HCEC 1CT (cell line): ENCODE measurements around the gene COLGALT1.
A peak's percentile ranks its signal among the peaks of the same experiment; 100 is the strongest.
"Not testable (repeated sequence)": the region's sequence is repeated elsewhere in the genome, so short reads cannot be mapped to it uniquely, and the experiment has no call there.

ENCODE experiments used
- DNase-seq: peaks from one replicate; pipeline ENCODE4 v3.0.0-alpha.2; 2017

Gene COLGALT1

DNA sequence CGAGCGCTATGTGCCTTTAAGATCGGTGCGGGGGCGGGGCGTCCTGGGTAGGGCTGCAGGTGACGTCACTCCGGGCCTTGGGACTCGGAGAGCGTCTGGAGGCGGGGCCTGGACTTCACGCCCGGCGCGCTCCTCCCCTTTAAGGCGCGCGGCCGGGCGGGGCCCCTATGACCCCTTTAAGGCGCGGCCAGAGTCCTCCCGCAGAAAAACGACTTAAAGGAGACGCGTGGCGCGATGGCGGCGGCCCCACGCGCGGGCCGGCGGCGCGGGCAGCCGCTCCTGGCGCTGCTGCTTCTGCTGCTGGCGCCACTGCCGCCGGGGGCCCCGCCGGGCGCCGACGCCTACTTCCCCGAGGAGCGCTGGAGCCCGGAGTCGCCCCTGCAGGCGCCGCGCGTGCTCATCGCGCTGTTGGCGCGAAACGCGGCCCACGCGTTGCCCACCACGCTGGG is at the start of gene COLGALT1:
Gene COLGALT1, plus strand, starts transcription at position 170 of the 449 bp plus-strand sequence. Its CDS starts 65 bp downstream, at position 235.
- DNase-seq, result peak; percentile 98

DNA sequence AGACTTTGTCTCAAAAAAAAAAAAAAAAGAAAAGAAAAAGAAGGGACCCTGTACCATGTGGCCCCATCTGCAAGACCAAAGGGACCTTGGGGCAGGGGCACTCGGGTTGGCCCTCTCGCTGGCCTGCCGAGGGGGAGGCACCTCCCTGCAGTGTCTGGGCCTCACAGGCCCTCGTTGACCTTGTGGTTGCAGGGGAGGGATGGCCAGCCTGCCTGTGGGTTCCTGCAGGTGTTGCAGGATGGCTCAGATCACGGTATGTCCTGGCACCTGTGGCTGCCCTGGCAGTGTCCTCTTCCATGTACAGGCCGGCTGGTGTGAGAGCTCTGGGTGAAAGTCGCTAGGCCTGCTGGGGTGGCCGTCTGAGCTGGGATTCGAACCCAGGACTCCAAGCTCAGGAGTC is 48.7 kb upstream of the COLGALT1 start:
- DNase-seq, result no peak

- not testable (repeated sequence) for DNase-seq
Measured at GRCh38 chr19:17508558-17508933, 46.9 kb upstream of the COLGALT1 start.

DNA sequence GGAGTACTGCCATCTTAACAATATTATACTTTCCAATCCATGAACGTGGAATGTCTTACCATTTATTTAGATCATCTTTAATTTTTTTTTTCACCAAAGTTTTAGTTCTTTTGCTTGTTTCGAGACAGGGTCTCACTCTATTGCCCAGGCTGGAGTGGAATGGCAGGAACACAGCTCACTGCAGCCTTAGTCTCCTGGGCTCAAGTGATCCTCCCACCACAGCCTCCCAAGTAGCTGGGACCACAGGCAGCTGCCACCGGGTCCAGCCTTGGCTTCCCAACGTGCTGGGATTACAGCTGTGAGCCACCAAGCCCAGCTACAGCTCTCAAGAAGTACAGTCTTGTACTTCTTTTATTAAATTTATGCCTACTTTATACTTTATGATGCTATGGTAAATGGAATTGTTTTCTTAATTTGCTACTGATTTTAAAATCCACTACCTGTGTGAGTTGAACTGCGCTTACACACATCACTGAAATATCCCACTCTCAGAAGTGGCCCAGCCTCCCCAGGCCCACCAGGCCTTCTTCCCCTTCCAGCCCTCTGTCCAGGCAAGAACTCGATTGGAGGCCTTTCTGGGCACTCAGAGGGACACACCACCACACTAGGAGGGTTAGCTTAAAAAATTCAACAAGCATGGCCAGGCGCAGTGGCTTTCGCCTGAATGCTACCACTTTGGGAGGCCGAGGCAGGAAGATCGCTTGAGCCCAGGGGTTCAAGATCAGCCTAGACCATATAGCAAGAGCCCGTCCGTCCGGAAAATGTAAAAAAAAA is 45.0 kb upstream of the COLGALT1 start:
- DNase-seq, result no peak

DNA sequence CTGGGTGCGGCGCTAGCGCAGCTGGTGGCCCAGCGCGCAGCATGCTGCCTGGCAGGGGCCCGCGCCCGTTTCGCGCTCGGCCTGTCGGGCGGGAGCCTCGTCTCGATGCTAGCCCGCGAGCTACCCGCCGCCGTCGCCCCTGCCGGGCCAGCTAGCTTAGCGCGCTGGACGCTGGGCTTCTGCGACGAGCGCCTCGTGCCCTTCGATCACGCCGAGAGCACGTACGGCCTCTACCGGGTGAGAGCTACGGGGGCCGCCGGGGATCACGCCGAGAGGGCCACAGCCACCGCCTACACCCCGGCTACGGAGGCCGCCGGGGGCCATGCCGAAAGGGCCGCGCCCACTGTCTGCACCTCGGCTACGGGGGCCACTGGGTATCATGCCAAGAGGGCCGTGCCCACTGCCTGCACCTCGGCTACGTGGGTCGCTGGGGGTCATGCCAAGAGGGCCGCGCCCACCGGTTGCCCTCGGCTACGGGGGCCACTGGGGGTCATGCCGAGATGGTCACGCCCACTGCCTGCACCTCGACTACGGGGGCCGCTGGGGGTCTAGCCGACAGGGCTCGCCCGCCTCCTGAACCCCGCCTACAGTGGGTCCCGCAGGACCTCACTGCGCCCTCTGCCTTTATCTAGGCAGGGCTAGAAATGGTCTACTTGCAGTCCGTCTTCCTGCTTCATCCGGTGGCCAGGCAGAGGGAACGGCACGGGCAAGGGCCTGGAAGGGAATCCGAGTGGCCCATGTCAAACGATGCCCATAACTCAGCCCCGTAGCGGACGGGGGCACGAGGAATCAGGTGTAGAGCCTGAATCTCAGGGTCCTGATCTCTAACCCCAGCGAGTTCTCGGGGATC is 43.5 kb upstream of the COLGALT1 start:
- peak; percentile 81 for DNase-seq

DNA sequence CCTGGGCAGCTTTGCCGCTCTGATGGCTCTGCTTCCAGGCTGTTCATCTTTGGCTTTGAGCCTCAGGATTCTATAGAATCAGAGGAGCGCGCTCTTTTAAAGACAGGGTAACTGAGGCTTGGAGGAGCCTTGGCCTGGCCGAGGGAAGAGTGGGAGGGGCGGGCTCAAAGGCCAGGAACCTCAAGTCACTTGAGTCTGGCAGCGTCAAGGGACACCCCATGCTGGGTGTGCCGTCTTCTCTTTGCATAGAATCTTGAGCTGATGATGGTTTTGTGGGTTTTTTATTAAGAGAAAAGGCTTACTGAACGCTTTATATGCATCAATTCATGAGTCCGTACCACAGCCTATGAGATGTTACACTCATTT is 42.9 kb upstream of the COLGALT1 start:
- no peak for DNase-seq

DNA sequence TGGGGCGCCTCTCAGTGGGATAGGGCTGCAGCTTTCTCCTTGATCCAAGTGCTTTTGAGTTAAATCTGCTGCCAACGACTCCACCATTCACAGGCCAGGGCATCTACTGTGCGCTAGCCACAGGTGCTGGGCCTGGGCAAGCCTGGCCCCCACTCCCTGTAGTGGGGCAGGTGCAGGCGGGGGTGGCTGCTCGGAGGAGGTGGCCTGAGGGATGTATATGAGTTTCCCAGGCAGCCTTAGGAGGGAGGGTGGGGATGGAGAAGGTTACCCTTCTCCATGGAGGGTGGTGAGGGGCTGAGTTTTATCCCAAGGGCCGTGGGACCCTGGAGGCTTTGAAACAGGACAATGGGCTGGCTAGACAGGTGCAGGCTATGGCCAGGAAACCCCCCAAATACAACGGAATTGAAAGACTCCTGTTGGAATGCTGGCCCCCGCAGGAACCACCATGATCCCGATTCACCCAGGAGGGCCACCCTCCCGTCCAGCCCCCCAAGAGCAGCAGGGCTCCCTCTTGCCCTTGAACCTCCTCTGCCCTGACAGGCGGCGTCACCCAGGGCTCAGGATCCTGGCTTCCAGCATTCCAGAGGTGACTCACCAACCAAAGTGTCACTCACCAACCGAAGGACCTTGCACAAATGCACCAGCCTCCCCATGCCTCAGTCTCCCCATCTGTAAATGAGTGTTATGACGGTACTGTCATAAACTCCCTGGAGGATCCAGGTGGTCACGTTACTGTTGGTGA is 39.9 kb upstream of the COLGALT1 start:
- no peak for DNase-seq

- DNase-seq, result no peak
Measured at GRCh38 chr19:17517898-17518297, 37.6 kb upstream of the COLGALT1 start.

- DNase-seq, result not testable (repeated sequence)
Measured at GRCh38 chr19:17518654-17519053, 36.8 kb upstream of the COLGALT1 start.

GRCh38 chr19:17519967-17520366 is 35.5 kb upstream of the COLGALT1 start:
- no peak for DNase-seq

DNA sequence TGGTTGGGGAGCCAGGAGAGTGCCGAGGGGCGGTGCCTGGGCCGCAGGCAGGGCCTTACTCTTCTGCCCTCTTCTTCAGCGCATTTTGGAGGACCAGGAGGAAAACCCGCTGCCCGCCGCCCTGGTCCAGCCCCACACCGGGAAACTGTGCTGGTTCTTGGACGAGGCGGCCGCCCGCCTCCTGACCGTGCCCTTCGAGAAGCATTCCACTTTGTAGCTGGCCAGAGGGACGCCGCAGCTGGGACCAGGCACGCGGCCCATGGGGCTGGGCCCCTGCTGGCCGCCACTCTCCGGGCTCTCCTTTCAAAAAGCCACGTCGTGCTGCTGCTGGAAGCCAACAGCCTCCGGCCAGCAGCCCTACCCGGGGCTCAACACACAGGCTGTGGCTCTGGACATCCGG is 34.6 kb upstream of the COLGALT1 start:
- no peak for DNase-seq

DNA sequence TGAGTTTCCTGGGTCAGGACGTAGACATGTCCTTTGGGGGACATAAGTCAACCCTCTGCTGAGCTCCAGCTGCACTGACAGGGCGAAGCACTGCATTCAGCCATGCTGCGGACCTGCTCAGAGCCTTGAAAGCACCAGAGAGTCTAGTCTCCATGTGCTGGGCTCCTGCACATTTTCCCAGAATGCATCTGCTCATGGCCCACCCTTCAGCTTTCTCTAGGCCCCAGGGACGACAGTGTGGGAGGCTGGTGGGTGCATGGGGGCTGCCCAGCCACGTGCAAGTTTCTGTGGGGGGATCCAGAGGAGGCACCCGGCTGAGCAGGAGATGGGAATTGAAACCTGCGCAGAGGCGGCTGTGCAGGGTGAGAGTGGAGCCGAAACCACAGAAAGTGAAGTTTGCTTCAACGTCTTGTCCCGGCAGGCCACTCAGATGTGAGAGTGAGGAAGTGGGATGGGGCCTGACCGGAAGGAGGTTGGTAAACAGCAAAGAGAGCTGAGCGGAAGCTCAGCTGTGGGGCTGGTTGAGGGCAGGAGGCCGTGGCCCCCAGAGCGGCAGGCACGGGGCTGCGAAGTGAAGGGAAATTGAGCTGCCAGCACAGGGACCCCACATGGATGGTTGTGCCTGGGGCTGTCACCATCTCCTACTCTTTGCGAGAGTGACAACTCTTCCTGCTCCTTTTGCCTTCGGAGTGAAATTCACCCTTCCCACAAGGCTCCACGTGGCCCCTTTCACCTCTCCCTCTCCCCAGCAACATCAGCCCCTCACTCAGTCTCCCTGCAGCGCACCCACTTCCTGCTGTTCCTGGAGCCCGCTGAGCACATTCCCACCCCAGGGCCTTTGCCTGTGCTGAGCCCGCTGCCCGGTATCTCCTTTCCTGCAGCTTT is 32.2 kb upstream of the COLGALT1 start:
- no peak for DNase-seq

GRCh38 chr19:17524651-17525050 is 30.8 kb upstream of the COLGALT1 start:
- no peak for DNase-seq

GRCh38 chr19:17525141-17525540 is 30.3 kb upstream of the COLGALT1 start:
- DNase-seq, result no peak

GRCh38 chr19:17526922-17527321 is 28.5 kb upstream of the COLGALT1 start:
- no peak for DNase-seq

GRCh38 chr19:17527326-17527725 is 28.1 kb upstream of the COLGALT1 start:
- DNase-seq, result no peak

DNA sequence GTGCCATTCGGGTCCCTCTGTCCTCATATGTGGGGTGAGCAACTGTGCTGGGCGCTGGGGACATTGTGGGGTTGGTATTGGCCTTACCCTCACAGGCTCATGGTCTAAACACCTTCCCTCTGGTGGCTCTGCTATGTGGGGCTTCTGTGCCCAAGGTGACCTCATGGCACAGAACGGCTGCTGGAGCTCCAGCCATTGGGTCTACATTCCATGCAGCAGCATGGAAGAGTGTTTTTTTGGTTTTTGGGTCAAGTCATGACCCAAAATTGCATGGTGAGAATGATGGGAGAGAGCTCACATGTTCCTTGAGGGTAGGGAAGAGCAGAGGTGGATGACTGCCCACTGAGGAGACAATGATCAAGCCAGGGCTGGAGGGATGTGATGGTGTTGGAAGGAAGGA is 26.8 kb upstream of the COLGALT1 start:
- no peak for DNase-seq

DNA sequence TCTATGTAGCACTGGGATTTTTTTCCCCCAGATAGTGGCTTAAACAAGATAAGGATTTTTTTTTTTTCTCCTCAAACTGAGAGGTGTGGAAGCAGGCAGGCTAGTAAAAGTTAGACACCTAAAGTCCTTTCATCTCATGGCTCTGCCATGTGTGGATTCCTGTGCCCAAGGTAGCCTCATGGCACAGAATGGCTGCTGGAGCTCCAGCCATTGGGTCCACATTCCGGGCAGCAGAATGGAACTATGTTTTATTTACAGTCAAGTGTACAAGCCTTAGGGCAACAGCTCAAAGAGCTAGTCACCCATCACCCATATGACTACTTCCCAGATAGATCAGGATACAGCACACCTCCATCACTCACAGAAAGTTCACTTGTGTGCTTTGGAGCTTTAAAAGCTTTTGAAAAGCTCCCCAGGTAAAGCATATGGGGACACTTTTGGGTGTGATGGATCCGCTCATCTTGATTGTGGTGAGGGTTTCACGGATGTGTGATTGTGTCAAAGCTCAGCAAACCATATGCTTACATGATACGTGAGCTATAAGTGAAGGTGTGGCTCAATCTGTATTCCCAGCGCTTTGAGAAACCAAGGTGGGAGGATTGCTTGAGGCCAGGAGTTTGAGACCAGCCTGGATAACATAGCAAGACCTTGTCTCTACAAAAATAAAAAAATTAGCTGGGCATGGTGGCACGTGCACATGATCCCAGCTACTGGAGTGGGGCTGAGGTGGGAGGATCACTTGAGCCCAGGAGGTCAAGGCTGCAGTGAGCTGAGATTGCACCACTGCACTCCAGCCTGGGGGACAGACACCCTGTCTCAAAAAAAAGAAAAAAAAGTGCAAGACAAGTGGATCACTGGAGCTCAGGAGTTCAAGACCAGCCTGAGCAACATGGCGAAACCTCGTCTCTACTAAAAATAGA is 25.9 kb upstream of the COLGALT1 start:
- DNase-seq, result no peak

DNA sequence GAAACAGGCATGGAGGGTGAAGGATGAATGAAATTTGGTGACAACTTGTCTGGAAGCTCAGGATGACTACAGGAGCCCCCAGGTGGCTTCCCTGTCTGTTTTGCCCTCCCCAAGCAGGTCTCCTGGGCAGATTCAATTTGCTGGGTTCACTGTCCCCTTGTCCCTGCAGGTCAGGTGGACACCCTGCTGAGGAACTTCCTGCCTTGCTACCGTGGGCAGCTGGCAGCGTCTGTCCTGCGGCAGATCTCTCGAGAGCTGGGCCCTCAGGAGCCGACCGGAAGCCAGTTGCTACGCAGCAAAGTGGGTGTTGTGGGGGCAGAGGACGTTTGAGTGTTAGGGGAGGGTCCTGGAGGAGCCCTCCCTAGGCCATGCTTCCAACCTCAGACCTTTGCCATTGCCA is 24.9 kb upstream of the COLGALT1 start:
- no peak for DNase-seq

GRCh38 chr19:17532116-17532515 is 23.3 kb upstream of the COLGALT1 start:
- DNase-seq, result no peak

DNA sequence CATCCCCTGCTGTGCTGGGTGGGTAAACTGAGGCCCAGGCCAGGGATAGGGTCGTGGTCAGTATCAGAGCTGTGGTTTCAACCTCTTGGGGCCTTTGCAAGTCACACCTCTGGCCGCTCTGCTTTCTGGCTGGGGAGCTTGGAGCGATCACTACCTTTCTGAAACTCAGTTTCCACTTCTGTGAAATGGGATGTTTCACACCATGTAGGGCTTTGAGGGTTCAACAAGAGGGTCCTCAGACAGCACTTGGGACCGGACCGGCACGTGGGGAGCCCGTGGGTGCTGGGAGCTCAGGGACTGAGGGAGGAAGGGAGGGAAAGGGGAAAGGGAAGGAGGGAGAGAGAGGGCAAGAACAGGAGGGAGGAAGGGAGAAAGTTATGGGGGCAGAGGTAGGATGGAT is 22.9 kb upstream of the COLGALT1 start:
- DNase-seq, result no peak
